ENCODE results near the gene KCNK15.

DNA sequence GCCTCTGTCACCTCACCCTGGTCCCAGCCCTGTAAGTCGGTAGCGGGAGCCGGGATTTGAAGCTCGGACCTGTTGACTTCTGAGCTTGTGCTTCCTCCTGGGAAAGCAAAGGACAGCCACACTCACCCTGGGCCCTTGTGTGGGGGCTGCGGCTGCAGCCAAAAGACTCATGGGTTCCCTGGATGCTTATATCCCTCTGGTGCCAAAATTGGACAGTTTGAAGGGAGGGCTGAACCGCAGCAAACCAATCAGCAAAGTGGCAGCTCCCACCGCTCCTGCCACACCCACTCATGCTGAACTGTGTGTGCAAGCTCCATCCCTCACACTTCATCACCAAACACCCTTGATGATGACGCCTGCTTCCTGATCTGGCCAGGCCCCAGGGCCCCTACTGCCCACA is 34.4 kb upstream of the KCNK15 start:
- TF ChIP-seq POLR2AphosphoS5 (IDR thresholded peaks at IDR 0.05) (no peak), POLR2A (IDR thresholded peaks at IDR 0.05) (no peak)
- TF ChIP-seq, protein P1, sequence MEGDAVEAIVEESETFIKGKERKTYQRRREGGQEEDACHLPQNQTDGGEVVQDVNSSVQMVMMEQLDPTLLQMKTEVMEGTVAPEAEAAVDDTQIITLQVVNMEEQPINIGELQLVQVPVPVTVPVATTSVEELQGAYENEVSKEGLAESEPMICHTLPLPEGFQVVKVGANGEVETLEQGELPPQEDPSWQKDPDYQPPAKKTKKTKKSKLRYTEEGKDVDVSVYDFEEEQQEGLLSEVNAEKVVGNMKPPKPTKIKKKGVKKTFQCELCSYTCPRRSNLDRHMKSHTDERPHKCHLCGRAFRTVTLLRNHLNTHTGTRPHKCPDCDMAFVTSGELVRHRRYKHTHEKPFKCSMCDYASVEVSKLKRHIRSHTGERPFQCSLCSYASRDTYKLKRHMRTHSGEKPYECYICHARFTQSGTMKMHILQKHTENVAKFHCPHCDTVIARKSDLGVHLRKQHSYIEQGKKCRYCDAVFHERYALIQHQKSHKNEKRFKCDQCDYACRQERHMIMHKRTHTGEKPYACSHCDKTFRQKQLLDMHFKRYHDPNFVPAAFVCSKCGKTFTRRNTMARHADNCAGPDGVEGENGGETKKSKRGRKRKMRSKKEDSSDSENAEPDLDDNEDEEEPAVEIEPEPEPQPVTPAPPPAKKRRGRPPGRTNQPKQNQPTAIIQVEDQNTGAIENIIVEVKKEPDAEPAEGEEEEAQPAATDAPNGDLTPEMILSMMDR (IDR thresholded peaks at IDR 0.05) = no peak
